ENCODE results near the gene SOAT2. TPM values are rescaled to one million over a fixed set of nuclear protein-coding genes. Genes with fewer than 3 reads are reported as not detected.

Gene SOAT2
- total and polyA plus RNA-seq, 8 donors: 0.09 to 0.54 (median 0.17) TPM; not detected in 4

DNA sequence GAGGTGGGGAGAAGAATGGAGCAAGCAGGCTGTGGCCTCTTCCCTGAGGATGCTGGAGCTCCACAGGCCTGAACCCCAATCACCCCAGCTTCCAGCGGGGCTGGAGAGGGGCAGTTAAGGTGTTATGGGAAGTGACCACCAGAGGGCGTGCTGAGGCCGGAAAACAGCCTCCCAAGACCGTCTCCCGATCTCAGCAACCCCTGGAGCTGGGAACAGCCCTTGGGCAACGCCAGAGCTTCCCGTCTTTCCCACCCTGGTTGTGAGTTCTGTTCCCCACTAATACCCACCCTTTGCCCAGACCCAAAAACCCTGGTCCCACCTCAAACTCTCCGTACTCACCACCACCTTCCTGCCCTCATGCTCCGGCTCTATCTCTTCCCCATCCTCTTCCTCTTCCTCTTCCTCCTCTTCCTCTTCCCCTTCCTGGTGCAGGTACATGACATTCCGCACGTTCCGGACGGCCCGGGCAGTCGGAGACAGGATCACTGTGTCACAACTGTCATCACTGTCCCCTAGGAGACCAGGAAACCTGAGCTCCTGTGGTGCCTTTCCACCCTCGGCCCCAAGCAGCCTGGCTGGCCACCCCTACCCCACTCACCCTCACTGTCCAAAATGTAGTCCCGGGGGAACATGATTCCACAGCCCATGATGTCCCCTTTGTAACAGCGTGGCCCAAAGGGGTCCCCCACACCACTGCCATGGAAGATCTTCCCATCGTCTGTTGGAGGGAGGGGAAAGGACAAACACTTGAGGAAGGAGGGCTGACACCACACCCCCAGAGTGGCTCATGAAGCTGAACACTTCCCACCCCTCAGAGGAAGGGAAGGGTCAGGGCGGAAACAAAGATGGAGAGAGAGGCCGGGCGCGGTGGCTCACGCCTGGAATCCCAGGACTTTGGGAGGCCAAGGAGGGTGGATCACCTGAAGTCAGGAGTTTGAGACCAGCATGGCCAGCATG lies 37.0 kb upstream of the SOAT2 start:
- H3K27ac ChIP-seq: peak overlapping the region in 1 of 4 donors; percentile 28
- no peak overlapping the region for H3K4me3 ChIP-seq
- TF ChIP-seq, protein P1, sequence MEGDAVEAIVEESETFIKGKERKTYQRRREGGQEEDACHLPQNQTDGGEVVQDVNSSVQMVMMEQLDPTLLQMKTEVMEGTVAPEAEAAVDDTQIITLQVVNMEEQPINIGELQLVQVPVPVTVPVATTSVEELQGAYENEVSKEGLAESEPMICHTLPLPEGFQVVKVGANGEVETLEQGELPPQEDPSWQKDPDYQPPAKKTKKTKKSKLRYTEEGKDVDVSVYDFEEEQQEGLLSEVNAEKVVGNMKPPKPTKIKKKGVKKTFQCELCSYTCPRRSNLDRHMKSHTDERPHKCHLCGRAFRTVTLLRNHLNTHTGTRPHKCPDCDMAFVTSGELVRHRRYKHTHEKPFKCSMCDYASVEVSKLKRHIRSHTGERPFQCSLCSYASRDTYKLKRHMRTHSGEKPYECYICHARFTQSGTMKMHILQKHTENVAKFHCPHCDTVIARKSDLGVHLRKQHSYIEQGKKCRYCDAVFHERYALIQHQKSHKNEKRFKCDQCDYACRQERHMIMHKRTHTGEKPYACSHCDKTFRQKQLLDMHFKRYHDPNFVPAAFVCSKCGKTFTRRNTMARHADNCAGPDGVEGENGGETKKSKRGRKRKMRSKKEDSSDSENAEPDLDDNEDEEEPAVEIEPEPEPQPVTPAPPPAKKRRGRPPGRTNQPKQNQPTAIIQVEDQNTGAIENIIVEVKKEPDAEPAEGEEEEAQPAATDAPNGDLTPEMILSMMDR (IDR thresholded peaks at IDR 0.05): peak; percentile 86 to 91 (median 88)
- peaks cover 0 to 25% (median 14%) of the 10 kb centered on the region in 3 donors for H3K36me3 ChIP-seq
- H3K4me1 ChIP-seq: peaks cover 11 to 14% (median 13%) of the 10 kb centered on the region in 3 donors
- WGBS, 2 donors: 43 to 44% methylated on average over 24 of the region's 24 CpGs
- ATAC-seq: peak; percentile 45 to 65 (median 56)
- peak; percentile 64 to 89 (median 80) for DNase-seq
- no peak for FAIRE-seq
- H3K27me3 ChIP-seq: no peaks in the 10 kb centered on the region
- intact Hi-C loops (cut with DNase I): loop anchor here in 2 of 3 donors (2.0 to 10.0 kb wide), 2 partner anchors 33 to 129 kb away; no protein-coding TSS in a partner anchor
- no peaks in the 10 kb centered on the region for H3K9me3 ChIP-seq

GRCh38 chr12:53067074-53067992 lies 36.0 kb upstream of the SOAT2 start:
- WGBS, 2 donors: 79 to 90% methylated on average over 7 of the region's 7 CpGs
- ATAC-seq (no peak), DNase-seq (peak in 1 of 6 donors; percentile 16), FAIRE-seq (no peak)
- intact Hi-C loops (cut with DNase I): loop anchor here in 2 of 3 donors (2.0 to 10.0 kb wide), 2 partner anchors 31 to 127 kb away; no protein-coding TSS in a partner anchor
- H3K27me3 ChIP-seq: no peaks in the 10 kb centered on the region
- TF ChIP-seq, protein P1 (IDR thresholded peaks at IDR 0.05): no peak
- H3K36me3 ChIP-seq: peaks cover 0 to 25% (median 14%) of the 10 kb centered on the region in 3 donors
- H3K4me1 ChIP-seq: peaks cover under 1 to 6% (median 3%) of the 10 kb centered on the region in 3 donors
- H3K9me3 ChIP-seq: no peaks in the 10 kb centered on the region
- no peak overlapping the region for H3K27ac ChIP-seq
- H3K4me3 ChIP-seq: no peak overlapping the region

- FAIRE-seq (no peak), DNase-seq (peak in 1 of 6 donors; percentile 12), ATAC-seq (no peak)
- Histone ChIP-seq H3K4me1 (peaks cover 0 to 4% (median 0%) of the 10 kb centered on the region in 3 donors), H3K4me3 (no peak overlapping the region), H3K27ac (no peak overlapping the region), H3K36me3 (peaks cover 0 to 25% (median 6%) of the 10 kb centered on the region in 3 donors), H3K9me3 (no peaks in the 10 kb centered on the region), H3K27me3 (no peaks in the 10 kb centered on the region)
- TF ChIP-seq, protein P1 (IDR thresholded peaks at IDR 0.05): no peak
- intact Hi-C loops (cut with DNase I): loop anchor here in 2 of 3 donors (2.0 to 10.0 kb wide), 2 partner anchors 31 to 127 kb away; no protein-coding TSS in a partner anchor
- WGBS, 2 donors: 88 to 92% methylated on average over 13 of the region's 13 CpGs
Observed at GRCh38 chr12:53067993-53068770, 35.1 kb upstream of the SOAT2 start.
